GM23248 (cell line): Measurements from ENCODE around the gene OR14C36. TPM values are rescaled to one million over a fixed set of nuclear protein-coding genes. Genes with fewer than 3 reads are reported as not detected.

Experiments
- DNase-seq: peaks from one replicate; pipeline ENCODE4 v3.0.0-alpha.2; 2015
- H2AFZ ChIP-seq: fragments of 200-600 bp; sonication (generic); 2 replicates; pipeline ENCODE4 v1.6.1; 2016; ENCODE audit warnings: antibody characterized with exemption
- H3F3A ChIP-seq: fragments of 200-600 bp; sonication (generic); 2 replicates; pipeline ENCODE4 v1.6.1; 2016; ENCODE audit warnings: mild to moderate bottlenecking, antibody characterized with exemption, mixed run types; ENCODE audit not compliant: insufficient read depth
- H3K27ac ChIP-seq: fragments of 200-600 bp; sonication (generic); 2 replicates; pipeline ENCODE4 v1.5.1; 2016; ENCODE audit warnings: mild to moderate bottlenecking
- H3K27me3 ChIP-seq: fragments of 200-600 bp; sonication (generic); replicated peaks from 2 replicates; pipeline ENCODE4 v1.6.1; 2016; ENCODE audit warnings: mild to moderate bottlenecking; ENCODE audit not compliant: insufficient read depth
- H3K36me3 ChIP-seq: fragments of 200-600 bp; sonication (generic); 2 replicates; pipeline ENCODE4 v1.6.1; 2016; ENCODE audit warnings: low read depth, mild to moderate bottlenecking
- H3K4me1 ChIP-seq: fragments of 200-600 bp; sonication (generic); 2 replicates; pipeline ENCODE4 v1.6.1; 2016; ENCODE audit warnings: mild to moderate bottlenecking; ENCODE audit not compliant: insufficient read depth
- H3K4me2 ChIP-seq: fragments of 200-600 bp; sonication (generic); one replicate; pipeline ENCODE4 v1.6.1; 2016; ENCODE audit warnings: mild to moderate bottlenecking; ENCODE audit not compliant: unreplicated experiment
- H3K4me3 ChIP-seq: fragments of 200-600 bp; sonication (generic); 2 replicates; pipeline ENCODE4 v1.5.1; 2016; ENCODE audit warnings: mild to moderate bottlenecking
- H3K79me2 ChIP-seq: fragments of 200-600 bp; sonication (generic); 2 replicates; pipeline ENCODE4 v1.6.1; 2016; ENCODE audit warnings: mild to moderate bottlenecking; ENCODE audit not compliant: insufficient read depth
- H3K9ac ChIP-seq: fragments of 200-600 bp; sonication (generic); 2 replicates; pipeline ENCODE4 v1.6.1; 2016; ENCODE audit warnings: mild to moderate bottlenecking
- H3K9me2 ChIP-seq: fragments of 200-600 bp; sonication (generic); 2 replicates; pipeline ENCODE4 v1.6.1; 2016; ENCODE audit warnings: mixed run types, mild to moderate bottlenecking, moderate library complexity; ENCODE audit not compliant: insufficient read depth
- H3K9me3 ChIP-seq: fragments of 200-600 bp; sonication (generic); one replicate; pipeline ENCODE4 v1.6.1; 2017; ENCODE audit warnings: low read depth
- H4K20me1 ChIP-seq: fragments of 200-600 bp; sonication (generic); 2 replicates; pipeline ENCODE4 v1.6.0; 2016; ENCODE audit not compliant: insufficient read depth
- EZH2 ChIP-seq: fragments of 200-600 bp; sonication (generic); IDR thresholded peaks from 2 replicates; pipeline ENCODE4 v1.6.1; 2018; ENCODE audit warnings: antibody characterized with exemption, mild to moderate bottlenecking; ENCODE audit not compliant: insufficient read depth, poor library complexity, severe bottlenecking
- EZH2phosphoT487 ChIP-seq: fragments of 200-600 bp; sonication (generic); IDR thresholded peaks from 2 replicates; pipeline ENCODE4 v1.6.1; 2018; ENCODE audit warnings: antibody characterized with exemption, moderate library complexity, mild to moderate bottlenecking, low read depth; ENCODE audit not compliant: insufficient read depth
- WGBS, 2 experiments: methylation state at CpG; one replicate each; pipeline ENCODE4 v1.1.6; 2015 to 2017; ENCODE audit warnings: low lambda C conversion rate in 2 of 2, low coverage in 1 of 2; ENCODE audit errors: missing lambda C conversion rate in 2 of 2; 5-methylcytosine and 5-hydroxymethylcytosine counted together
- in situ Hi-C: fragments of 300-500 bp; cut with MboI; formaldehyde crosslinking; loops from 2 replicates; pipeline ENCODE4 v1.15.0; 2020
- polyA plus RNA-seq: library from polyadenylated mRNA; unstranded; fragments of >200 nt; fragmentation: Nextera tagmentation; extraction: Ambion mirVana; gene quantifications from 2 replicates; pipeline ENCODE4 v1.2.1, GENCODE V29; 2016
- total RNA-seq: library from RNA; depleted of rRNA; stranded (reverse); fragments of >200 nt; shearing (Covaris generic); gene quantifications from 2 replicates; pipeline ENCODE4 v1.2.3, GENCODE V29; 2014; rRNA removed

The OR14C36 gene
- total and polyA plus RNA-seq, 2 experiments from 2014 or later = not detected

DNA sequence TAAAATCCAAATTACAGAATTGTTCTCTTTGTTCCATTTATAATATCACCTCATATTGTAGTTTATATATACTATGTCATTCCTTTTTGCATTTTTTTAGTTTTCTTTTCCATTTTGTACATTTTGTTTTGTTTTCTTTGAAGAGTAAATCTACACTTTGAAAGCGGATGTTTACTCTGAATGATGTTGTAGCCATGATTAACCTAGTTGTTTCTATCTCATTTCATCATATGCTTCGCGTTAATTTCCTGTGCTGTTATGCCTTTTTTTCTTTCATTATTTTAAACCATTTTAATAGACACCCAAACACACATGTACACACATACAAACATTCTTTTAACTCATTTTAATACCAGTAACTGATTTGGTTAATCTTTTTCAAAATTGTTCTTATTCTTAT, 32.3 kb downstream of the OR14C36 start:
- TF ChIP-seq EZH2phosphoT487 (no peak), EZH2 (no peak)
- no peaks in the 10 kb centered on the region for H3K36me3 ChIP-seq
- no peaks in the 10 kb centered on the region for H3K9me2 ChIP-seq
- H3K79me2 ChIP-seq = no peaks in the 10 kb centered on the region
- no peaks in the 10 kb centered on the region for H3K4me1 ChIP-seq
- H3K9ac ChIP-seq = no peak overlapping the region
- no peaks in the 10 kb centered on the region for H3K9me3 ChIP-seq
- no peaks in the 10 kb centered on the region for H4K20me1 ChIP-seq
- in situ Hi-C loops = no loop called here
- no peak overlapping the region for H2AFZ ChIP-seq
- H3K27ac ChIP-seq = no peak overlapping the region
- WGBS, 2 experiments = 34 to 38% methylated on average over 3 of the region's 3 CpGs
- no peak overlapping the region for H3K4me2 ChIP-seq
- DNase-seq = no peak
- H3K4me3 ChIP-seq = no peak overlapping the region
- H3K27me3 ChIP-seq = no peaks in the 10 kb centered on the region
- no peaks in the 10 kb centered on the region for H3F3A ChIP-seq

DNA sequence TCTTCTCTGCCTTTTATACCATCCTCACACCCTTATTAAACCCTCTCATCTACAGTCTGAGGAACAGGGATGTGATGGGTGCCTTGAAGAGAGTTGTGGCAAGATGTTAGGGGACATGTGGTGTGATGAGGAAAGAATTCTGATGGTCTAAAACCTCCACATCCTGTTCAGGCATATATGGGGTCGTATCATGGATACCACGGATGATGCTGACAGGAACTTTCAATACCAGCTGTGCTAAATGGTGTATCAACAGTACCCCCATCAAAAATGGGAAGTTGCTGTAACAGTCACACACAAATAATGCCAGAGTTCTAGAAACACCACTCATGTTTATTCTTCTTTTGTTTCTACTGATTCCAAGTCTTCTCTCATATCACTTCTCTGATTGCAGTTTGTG, 39.9 kb downstream of the OR14C36 start:
- Histone ChIP-seq H3K4me1 (no peaks in the 10 kb centered on the region), H3K9me3 (no peaks in the 10 kb centered on the region), H3K36me3 (no peaks in the 10 kb centered on the region), H3K9ac (no peak overlapping the region), H3F3A (no peaks in the 10 kb centered on the region), H2AFZ (no peak overlapping the region), H3K79me2 (no peaks in the 10 kb centered on the region), H3K4me2 (no peak overlapping the region), H3K9me2 (no peaks in the 10 kb centered on the region), H3K27ac (no peak overlapping the region), H3K27me3 (no peaks in the 10 kb centered on the region), H3K4me3 (no peak overlapping the region), H4K20me1 (no peaks in the 10 kb centered on the region)
- no peak for DNase-seq
- TF ChIP-seq EZH2phosphoT487 (no peak), EZH2 (no peak)
- WGBS, 2 experiments = 3 to 9% methylated on average over 2 of the region's 2 CpGs
- in situ Hi-C loops = no loop called here

GRCh38 chr1:248393050-248393449, 44.5 kb downstream of the OR14C36 start:
- WGBS, 2 experiments = 7 to 8% methylated on average over 2 of the region's 2 CpGs
- H3K4me2 ChIP-seq = no peak overlapping the region
- H3K9ac ChIP-seq = no peak overlapping the region
- no peaks in the 10 kb centered on the region for H3K36me3 ChIP-seq
- in situ Hi-C loops = no loop called here
- no peaks in the 10 kb centered on the region for H4K20me1 ChIP-seq
- H3K4me1 ChIP-seq = no peaks in the 10 kb centered on the region
- TF ChIP-seq EZH2 (no peak), EZH2phosphoT487 (no peak)
- no peaks in the 10 kb centered on the region for H3K79me2 ChIP-seq
- no peak overlapping the region for H3K4me3 ChIP-seq
- H3F3A ChIP-seq = no peaks in the 10 kb centered on the region
- H3K27ac ChIP-seq = no peak overlapping the region
- no peaks in the 10 kb centered on the region for H3K9me2 ChIP-seq
- no peak overlapping the region for H2AFZ ChIP-seq
- no peaks in the 10 kb centered on the region for H3K9me3 ChIP-seq
- no peak for DNase-seq
- H3K27me3 ChIP-seq = no peaks in the 10 kb centered on the region

Other genes with a start within 250 kb of the OR14C36 start
- gene OR2M5, start 203.6 kb upstream of the OR14C36 start, total RNA-seq = not detected in 2 replicates
- gene OR2M5, start 203.6 kb upstream of the OR14C36 start, polyA plus RNA-seq = not detected in 2 replicates
- not detected in 2 replicates for gene OR2M2, start 174.0 kb upstream of the OR14C36 start, total RNA-seq
- not detected in 2 replicates for gene OR2M2, start 174.0 kb upstream of the OR14C36 start, polyA plus RNA-seq
- not detected in 2 replicates for gene OR2M3, start 151.5 kb upstream of the OR14C36 start, total RNA-seq
- gene OR2M3, start 151.5 kb upstream of the OR14C36 start, polyA plus RNA-seq = not detected in 2 replicates
- gene OR2M4, start 117.4 kb upstream of the OR14C36 start, total RNA-seq = not detected in 2 replicates
- not detected in 2 replicates for gene OR2M4, start 117.4 kb upstream of the OR14C36 start, polyA plus RNA-seq
- gene OR2T33, start 70.8 kb upstream of the OR14C36 start, total RNA-seq = not detected in 2 replicates
- gene OR2T33, start 70.8 kb upstream of the OR14C36 start, polyA plus RNA-seq = not detected in 2 replicates
- gene OR2T12, start 45.4 kb upstream of the OR14C36 start, total RNA-seq = not detected in 2 replicates
- gene OR2T12, start 45.4 kb upstream of the OR14C36 start, polyA plus RNA-seq = not detected in 2 replicates
- gene OR2M7, start 24.2 kb upstream of the OR14C36 start, total RNA-seq = not detected in 2 replicates
- gene OR2M7, start 24.2 kb upstream of the OR14C36 start, polyA plus RNA-seq = not detected in 2 replicates
- gene OR2T4, start 12.9 kb downstream of the OR14C36 start, total RNA-seq = not detected in 2 replicates
- gene OR2T4, start 12.9 kb downstream of the OR14C36 start, polyA plus RNA-seq = not detected in 2 replicates
- not detected in 2 replicates for gene OR2T6, start 27.0 kb downstream of the OR14C36 start, total RNA-seq
- not detected in 2 replicates for gene OR2T6, start 27.0 kb downstream of the OR14C36 start, polyA plus RNA-seq
- not detected in 2 replicates for gene OR2T1, start 54.3 kb downstream of the OR14C36 start, total RNA-seq
- gene OR2T1, start 54.3 kb downstream of the OR14C36 start, polyA plus RNA-seq = not detected in 2 replicates
- not detected in 2 replicates for gene OR2T2, start 96.9 kb downstream of the OR14C36 start, total RNA-seq
- gene OR2T2, start 96.9 kb downstream of the OR14C36 start, polyA plus RNA-seq = not detected in 2 replicates
- not detected in 2 replicates for gene OR2T3, start 124.6 kb downstream of the OR14C36 start, total RNA-seq
- not detected in 2 replicates for gene OR2T3, start 124.6 kb downstream of the OR14C36 start, polyA plus RNA-seq
- gene OR2T5, start 139.8 kb downstream of the OR14C36 start, total RNA-seq = not detected in 2 replicates
- not detected in 2 replicates for gene OR2T5, start 139.8 kb downstream of the OR14C36 start, polyA plus RNA-seq
- not detected in 2 replicates for gene OR2G6, start 159.3 kb downstream of the OR14C36 start, total RNA-seq
- gene OR2G6, start 159.3 kb downstream of the OR14C36 start, polyA plus RNA-seq = not detected in 2 replicates
- not detected in 2 replicates for gene OR2T29, start 214.0 kb downstream of the OR14C36 start, total RNA-seq
- not detected in 2 replicates for gene OR2T29, start 214.0 kb downstream of the OR14C36 start, polyA plus RNA-seq
- not detected in 2 replicates for gene OR2T34, start 226.0 kb downstream of the OR14C36 start, total RNA-seq
- not detected in 2 replicates for gene OR2T34, start 226.0 kb downstream of the OR14C36 start, polyA plus RNA-seq
- gene OR2T10, start 248.9 kb downstream of the OR14C36 start, total RNA-seq = not detected in 2 replicates
- not detected in 2 replicates for gene OR2T10, start 248.9 kb downstream of the OR14C36 start, polyA plus RNA-seq